ENCODE data around the gene VSTM2L.

GRCh38 chr20:37894454-37894853, 8.5 kb upstream of the VSTM2L start:
- no peak for TF ChIP-seq CTCF (IDR thresholded peaks at IDR 0.05; ENCODE audit: extremely low read depth in 1 of 2, insufficient read depth in 1 of 2, low read depth in 1 of 2, low read length in 2 of 2)
- no peak for TF ChIP-seq POLR2AphosphoS5 (IDR thresholded peaks at IDR 0.05; ENCODE audit: insufficient read depth, low read depth, low read length)
- no peak for TF ChIP-seq POLR2A (IDR thresholded peaks at IDR 0.05; ENCODE audit: low read depth, low read length)
- TF ChIP-seq EZH2 (IDR thresholded peaks at IDR 0.05; ENCODE audit: borderline replicate concordance, low read depth, low read length, severe bottlenecking): no peak
- no peak for TF ChIP-seq FOS (IDR thresholded peaks at IDR 0.05; ENCODE audit: borderline replicate concordance, insufficient read depth, low read length)
- TF ChIP-seq JUN (IDR thresholded peaks at IDR 0.05; ENCODE audit: borderline replicate concordance, insufficient read depth, insufficient read length, low read depth): no peak
- no peak for TF ChIP-seq GATA2 (IDR thresholded peaks at IDR 0.05; ENCODE audit: insufficient read depth, insufficient read length, low read depth, low read length)
- no peak for TF ChIP-seq MAX (IDR thresholded peaks at IDR 0.05; ENCODE audit: insufficient read depth, insufficient read length)
- no peak for TF ChIP-seq MYC (IDR thresholded peaks at IDR 0.05; ENCODE audit: low read depth, low read length)
